Islet of Langerhans (tissue), 1 donor: ENCODE data around the gene CTCF.

Source experiments
- FAIRE-seq: peaks from one replicate; lab custom pipeline; 2011; peaks lifted over from hg19 to GRCh38; lab: Jason Lieb, UNC

The CTCF gene

DNA sequence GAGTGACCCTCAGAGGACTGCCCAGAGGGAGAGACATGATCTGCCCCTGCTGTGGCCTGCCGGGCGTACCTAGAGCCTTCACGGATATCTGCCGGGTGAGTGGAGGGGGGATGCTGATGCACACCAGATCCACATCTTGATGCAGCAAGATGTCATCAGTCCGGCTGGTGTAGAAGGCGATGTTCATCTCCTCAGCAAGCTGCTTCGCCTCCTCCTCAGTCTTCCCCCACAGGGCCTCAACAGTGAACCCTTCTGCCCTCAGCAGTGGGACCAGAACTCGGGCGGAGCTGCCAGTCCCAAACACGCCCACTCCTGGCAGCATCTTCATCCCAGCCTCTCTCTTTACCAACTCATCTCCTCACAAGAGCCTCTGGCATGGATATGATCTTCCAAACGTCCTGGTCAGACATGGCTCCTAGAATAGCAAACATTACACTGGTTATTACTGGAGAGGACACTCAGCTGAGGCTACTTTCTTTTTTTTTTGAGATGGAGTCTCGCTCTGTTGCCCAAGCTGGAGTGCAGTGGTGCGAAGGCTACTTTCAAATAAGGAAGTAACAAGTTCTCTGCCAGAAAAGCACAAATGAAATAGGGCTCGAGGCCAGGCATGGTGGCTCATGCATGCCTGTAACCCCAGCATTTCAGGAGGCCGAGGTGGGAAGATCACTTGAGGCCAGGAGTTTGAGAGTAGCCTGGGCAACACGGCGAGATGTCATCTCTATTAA lies 123.2 kb downstream of the CTCF start:
- no peak for FAIRE-seq
